CD4-positive, alpha-beta T cell treated with Interleukin-17A for 1 hour (primary cell): Measurements from ENCODE around the gene RIT2.

Source experiments
- DNase-seq: peaks from one replicate; pipeline ENCODE4 v3.0.0-alpha.2; 2020

The RIT2 gene

DNA sequence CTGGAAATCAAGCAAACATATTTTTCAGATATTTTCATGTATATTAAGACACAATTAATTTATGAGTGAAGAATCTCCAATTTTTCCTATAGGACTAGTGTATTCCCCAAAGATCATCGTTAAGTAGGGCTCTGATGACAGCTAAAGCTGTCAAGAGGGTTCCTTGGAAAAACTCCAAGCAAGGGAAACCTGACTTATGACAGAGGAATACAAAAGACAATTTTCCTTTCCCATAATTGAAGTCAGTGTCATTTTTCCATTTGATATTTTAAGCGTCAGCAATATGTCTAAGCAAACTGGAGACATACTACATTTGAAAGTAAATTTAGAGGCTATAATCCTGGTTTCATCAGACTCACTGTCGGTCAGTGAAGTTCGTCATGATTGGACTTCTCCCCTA is 36.1 kb downstream of the RIT2 start:
- DNase-seq, result no peak

DNA sequence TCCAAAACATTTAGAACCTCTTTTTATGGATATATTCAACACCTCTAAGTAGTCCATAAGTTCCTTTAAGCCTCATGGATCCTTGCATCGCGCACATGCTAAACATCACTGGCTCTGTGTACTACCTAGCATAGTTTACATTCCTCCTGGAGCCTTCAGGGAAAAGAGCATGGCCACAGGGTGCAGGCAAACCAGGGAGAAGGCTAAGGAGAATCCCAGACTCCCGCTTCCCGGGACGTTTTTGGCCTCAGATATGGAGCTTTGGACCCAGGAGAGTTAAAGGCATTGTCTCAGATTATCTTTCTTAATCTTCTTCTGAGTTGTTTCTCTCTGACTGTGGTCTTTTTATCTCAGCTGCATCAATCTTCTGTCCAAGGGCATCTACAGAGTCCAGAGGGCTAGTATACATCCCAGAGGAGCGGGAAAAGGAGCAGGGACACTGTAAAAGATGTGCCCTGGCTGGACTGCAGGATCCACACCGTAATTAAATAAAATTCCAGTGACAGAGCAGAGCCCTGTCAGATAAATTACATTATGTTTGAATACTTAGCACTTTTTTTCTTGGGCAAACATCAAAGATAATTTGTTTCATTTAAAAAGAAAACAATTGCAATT is 36.9 kb downstream of the RIT2 start:
- DNase-seq, result no peak

DNA sequence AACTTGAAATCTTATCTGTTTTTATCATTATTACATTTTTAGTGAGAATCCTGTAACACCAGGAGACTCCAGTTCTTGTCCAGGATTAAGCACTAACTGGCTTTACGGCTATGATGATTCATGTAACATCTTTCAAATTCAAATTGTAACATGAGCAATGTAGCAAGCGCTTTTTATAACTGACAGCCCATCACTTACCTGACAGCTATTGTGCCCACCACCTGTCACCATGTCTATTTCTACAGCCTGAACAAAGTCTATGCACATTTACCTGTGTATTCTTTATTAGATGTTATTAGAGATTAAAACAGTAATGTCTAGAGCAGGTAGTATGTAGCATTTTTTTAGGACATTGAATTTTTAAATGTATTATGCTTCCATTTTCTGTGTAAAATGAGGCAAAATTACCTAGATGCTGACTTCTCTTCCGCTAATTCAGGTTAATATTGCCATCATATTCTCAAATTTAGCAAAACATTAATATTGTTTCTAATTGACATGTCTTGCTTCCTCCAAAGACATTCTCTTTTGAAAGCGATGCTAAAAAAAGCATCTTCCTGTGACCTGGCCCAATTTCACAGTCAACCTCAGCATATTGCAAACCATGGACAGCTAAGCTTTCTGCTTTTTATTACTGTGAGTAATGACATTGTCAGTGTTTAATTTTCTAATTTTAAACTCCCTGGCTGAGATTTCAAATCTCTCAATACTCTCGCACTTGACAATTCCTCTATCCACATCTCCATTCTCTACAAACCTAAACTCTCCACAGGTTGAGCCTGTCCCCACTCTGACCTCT is 37.8 kb downstream of the RIT2 start:
- DNase-seq, result no peak

DNA sequence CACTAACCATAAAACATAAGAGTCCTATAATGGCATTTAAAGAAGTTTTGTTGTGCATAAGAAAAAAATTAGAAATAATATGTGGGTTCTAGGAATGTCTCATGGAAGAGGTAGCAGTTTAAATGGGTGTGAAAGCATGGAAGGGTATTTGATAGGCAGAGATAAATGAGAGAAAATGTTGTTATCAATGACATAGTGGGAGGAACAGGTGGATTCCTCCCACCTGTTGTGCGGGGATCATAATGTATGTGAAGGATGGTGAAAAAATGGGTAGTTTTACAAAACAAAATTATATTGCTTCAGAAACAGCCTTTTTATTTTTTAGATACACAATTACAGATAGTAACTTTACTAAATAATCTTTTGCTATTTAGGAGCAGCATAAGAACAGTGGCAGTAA is 41.7 kb downstream of the RIT2 start:
- DNase-seq, result no peak

DNA sequence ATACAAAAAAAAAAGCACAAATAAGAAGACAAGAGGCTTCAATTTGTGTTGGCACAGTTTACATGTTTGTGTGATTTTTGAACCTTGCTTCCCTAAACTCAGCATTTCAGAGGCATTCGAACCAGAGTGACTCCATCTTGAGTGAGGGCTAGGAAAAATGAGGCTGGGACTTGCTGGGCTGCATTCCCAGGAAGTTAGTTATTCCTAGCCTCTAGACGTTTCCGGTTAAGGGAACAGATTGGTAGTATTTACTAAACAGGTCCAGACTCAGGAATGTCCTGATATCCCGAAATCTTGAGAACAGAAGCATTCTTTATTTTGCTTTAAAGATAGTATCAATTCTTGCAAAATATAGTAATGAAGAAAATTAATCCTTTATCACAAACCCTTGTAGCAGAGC is 46.7 kb downstream of the RIT2 start:
- DNase-seq, result no peak

DNA sequence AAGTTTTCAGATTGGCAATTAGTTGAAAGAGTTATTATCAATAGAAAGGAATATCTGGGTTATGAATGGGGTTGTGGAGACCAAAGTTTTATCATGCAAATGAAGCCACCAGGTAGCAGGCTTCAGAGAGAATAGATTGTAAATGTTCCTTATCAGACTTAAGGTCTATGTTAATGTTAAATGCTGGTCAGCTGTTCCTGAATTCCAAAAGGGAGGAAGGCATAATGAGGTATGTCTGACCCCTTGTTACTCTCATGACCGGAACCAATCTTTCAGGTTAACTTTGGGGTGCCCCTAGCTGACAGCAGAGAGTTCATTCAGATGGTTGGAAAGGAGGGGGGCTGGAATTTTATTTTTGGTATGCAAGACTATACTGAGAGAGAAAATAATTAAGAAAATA is 47.9 kb downstream of the RIT2 start:
- DNase-seq, result no peak

DNA sequence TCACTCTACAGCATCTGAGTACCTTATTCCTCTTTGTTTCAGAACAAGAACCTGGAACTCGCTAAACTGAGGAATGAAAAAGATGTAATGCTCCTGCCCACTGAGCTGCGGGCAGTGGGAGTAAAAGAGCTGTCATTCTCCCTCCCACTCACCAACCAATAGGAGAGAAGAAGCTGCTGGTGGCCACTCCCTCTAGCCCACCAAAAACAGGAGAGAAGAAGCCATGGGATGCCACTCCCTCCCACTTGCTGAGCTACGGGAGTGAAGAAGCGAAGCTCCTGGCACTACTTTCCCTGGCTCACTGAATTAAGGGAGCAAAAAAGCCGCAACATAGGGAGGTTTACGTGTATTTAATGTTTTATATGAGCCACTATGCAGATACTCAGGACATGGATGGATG is 53.7 kb downstream of the RIT2 start:
- no peak for DNase-seq

DNA sequence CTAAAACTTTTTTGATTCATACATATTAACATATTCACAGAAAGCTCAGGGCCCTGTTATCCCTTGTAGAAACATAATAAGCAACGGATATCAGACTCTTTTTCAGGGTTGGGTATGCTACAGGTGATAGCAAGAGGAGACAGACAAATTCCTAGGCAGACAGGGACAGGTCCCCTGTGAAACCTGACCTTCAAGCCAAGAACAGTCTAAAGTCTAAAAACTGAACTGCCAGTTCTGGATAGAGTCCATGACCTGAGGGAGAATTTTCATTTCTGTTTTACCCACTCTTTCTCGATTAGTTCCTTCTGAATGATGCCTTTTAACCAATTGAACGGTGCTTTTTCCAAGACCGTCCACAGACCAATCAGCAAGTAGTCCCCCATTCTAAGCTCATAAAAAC is 54.2 kb downstream of the RIT2 start:
- no peak for DNase-seq

DNA sequence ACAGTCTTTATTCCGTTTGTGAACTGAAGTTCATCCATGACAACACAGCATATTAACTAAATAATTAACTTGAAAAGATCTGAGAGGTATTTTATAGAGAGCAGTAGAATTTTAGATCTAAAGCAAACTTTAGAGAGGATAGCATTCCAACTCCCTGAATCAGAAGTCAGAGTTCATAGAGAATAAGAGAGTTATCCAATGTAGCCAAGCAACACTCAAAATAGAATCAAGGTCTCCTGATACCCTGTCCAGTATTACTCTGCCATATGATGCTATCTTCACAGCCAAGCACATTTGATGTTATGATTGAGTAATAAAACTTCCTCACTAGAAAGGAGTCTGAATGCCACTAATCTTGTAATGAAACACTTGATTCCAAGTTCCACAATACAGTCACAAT is 55.5 kb downstream of the RIT2 start:
- no peak for DNase-seq

DNA sequence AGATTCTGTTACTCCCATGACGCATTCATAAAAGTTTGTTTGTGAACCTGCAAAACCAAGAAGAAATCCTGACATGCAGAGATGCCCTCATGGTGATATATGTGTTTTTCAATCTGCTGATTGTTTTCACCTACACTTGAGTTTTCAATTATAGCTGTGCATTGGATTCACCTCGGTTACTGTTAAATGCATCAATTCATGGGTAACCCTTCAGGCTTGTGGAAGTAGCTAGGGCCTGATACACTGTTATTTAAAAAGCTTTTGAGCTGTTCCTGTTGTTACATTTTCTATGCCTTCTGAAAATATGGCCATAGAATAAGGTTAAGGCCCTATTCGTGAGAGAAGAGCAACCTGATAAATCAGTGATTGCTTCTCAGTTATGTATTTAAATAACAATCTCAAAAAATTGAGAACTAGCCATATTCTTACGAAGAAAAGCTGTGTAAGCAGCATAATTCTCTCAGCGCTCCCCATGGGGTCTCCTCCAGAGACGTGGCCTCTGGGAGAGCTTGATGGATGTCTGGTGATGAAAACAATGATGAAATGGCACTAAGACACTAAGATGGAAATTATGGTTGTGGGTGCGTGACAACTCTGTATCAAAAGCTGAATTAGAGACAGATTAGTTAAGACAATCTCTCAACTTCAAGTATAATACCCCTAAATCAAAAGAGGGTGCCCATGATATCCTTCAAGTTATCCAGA is 60.5 kb downstream of the RIT2 start:
- DNase-seq, result no peak

DNA sequence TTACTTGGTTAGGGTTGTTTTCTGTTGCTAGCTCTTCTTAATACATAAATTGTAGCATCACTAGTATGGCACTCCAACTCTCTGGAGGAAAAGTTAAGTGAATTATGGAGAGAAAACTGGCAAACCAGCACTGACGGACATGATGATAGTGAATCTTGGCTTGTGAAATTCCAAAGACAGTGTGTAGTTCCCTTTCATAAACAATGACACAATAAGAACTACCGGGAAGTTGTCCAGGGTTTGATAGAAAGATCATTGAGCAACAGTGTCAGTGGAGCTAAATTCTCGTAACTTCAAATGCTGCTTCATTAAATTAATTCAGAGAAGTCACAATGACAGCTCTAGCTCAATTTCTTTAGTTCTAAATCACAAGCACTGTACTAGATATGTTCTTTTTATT is 66.5 kb downstream of the RIT2 start:
- DNase-seq, result no peak

DNA sequence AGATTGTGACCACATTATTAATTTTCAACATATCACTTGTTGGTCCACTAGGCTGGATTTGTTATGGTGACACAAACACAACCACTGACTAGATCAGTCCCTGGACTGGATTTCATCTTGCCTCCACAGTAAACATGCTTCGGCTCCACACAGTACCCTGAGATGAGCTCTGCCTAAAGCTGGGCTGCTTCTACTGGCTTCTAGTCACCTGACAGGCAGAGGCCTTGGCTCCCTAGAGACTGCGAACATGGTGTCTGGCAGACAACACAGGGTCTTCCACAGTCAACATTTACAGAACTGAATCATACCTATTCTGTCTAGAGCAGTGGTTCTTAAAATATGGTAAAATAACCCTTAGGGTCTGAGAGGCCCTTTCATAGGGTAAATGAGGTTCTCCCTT is 69.2 kb downstream of the RIT2 start:
- no peak for DNase-seq

DNA sequence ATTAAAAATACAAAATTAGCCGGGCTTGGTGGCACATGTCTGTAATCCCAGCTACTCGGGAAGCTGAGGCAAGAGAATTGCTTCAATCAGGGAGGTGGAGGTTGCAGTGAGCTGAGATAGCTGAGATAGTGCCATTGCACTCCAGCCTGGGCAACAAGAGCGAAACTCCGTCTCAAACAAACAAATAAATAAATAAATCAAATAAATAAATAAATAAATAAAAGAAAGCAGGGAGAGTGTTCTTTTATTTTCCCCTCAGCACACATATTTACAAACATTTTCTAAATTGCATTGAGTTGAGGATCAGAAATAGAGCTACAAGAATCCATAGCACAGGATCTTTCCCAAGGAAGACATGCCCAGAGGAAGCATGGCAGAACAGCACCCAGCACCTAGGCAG is 71.9 kb downstream of the RIT2 start:
- DNase-seq, result no peak

DNA sequence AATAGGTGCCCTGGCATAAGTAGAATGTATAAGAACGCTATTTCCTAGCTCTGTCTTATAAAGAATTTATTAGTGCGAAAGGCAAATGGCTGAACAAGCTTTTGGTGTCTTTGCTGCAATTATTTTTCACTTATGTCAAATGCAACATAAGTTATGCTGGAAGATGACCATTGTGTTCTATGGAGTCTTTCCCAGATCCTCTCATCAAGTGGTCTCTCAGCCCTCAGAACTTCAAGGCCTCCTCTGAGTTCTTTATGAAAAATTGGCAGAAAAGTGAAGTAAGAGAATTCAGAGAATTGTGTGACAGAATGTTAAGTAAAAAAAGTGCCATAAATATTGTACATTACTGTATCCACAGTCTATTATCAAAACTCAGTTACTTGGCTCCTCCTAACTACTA is 75.2 kb downstream of the RIT2 start:
- no peak for DNase-seq

DNA sequence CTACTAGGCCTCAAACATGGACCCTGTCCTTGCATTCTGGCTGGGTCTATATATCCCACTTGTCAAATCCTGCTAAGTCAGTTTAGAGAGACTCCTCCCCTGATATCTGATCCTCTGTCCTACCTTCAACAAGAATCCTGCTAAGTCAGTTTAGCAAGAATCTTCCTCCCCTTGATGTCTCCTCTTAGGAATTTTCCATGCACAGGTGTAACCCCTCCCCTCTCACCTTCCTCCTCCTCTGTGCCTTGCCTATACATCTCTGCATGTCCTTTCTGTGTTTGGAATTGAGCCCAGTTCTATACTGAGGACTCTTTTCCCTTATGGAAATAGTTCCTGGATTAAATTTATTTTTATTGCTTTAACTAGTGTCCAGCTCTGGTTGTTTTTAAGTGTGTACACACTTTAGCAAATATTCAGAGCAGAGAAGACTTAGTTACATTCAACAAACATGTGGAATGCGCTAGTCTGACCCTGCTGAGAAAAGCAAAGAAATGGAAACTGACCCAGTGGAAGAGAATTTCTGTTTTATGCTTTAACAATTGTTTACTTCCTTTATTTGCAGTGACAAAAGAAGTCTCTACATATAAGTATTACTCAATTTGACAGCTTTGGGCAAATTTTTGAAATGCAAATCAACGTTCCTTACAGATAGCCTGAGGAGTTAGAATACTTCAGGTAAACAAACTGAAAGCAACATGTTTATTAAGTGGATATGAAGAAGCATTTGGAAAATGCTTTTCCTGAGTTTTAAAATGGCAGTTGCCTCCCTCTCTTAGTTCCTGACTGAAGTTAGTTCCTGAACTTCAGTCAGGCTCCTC is 80.6 kb downstream of the RIT2 start:
- no peak for DNase-seq

DNA sequence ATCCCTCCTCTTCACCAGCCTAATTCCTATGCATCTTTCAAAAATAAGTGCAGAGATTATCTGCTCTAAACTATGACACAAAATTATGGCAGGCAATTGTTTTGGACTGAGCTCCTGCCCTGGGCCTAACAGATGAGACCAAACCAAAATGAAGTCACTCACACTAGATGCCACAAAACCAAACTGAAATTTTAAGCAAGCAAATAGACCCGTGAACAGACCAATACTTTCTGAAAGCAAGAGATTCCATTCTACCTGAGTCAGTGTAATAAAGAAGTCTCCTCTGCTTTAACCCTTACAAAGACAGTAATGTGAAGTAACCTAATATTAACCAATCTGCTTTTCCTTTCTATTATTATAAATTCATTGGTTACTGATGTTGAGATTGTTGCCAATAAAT is 84.3 kb downstream of the RIT2 start:
- no peak for DNase-seq

DNA sequence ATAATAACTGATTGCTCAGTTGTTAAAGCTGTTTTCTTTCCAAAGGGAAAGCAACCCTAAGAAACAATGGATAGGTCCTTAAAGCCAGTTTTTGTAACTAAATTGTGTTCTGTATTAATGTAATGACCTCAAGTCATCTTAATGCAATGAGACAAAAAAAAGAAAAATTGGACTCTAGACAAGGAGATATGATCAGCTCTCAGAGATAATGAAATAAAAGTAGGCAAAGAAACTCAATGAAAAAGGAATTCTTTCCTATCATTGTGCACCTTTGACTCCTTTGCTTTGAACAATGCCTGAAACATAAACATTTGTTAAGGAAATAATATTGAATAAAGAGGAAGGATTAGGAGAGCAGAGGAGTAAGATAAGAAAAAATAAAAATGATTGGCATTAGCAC is 86.1 kb downstream of the RIT2 start:
- DNase-seq, result no peak

DNA sequence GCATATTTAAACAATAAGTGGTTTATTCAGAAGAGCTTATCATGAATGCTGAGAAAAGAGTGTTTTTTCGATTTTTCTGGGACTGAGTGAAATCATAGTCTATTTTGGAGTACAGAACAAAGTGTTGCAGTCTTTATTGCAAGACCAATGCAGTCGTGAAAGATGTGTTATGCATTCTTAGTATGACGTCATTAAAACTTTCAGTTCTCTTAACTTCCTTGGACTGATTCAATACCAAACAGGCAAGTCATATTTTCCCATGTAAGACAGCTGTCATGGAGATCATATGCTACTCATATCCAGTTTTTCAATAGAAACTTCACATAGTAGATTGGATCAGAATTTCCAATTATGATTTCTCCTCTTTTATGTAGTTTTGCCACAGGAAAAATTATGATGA is 92.6 kb downstream of the RIT2 start:
- DNase-seq, result no peak

DNA sequence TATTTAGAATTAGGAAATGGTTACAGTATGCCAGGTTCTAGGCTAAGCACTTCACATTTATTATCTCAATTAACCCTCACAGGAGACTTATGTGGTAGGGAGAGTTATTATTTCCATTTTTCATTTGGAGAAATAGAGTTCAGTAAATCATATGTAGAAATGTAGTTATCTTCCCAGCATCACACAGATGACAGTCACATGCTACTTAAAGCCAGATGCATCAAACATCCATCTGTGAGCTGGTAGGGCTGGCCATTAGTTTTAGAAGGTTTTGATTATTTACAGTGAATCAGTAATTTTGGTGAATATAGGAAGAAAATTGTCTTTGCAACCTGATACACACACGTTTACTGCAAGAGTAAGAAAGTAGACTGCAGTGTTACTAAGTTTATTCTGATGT is 97.9 kb downstream of the RIT2 start:
- DNase-seq, result no peak

DNA sequence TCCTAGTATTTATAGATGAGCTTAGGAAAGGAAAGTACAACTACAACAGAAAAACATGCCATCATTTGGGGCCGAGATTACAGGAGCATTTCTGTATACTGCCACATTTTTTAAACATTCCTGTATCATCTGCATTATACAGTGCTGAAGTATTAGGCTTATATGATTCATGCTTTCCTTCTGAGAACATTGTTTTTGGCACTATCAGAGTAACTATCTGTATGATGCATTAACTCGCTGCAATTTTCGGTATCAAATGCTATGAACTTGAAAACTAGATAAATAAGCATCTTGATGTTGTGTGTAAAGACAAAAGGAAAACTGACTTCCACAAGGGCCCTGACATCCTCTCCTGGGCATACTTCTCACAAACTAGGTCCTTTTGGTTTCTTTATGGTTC is 102.0 kb downstream of the RIT2 start:
- DNase-seq, result no peak

DNA sequence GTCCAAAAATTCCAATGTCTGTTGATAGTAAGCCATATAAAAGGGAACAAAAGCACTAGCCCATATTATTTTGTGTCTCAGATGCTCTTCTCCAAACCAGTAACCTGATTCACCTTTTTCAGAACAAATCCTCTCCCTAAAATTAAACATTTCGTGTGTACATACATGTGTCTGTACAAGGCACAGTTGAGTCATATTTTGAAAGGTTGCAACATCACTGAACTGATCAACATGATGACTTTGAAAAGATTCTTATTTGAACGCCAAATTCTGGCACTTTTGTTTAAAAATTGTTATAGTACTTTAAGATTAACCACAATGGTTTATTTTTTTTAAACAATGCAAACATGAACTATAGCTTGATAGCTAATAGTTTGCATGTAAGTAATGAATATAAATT is 102.5 kb downstream of the RIT2 start:
- DNase-seq, result no peak

DNA sequence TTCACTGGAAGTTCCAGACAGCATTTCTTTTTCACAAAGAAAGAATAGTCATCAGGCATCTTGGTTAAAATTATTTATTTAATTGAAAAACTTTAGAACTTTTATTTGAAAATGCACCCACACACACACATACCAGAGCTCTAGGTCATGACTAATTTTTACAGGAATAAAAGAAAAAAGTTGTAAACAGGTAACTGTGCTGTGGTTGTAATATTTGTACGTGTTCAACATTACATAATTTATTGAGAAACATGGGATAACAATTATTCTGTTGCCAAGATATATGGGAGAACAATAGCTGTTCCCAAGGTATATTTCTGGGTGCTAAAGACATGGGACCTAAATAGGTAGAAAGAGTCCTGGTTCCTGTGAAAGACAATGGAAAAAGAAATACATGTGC is 104.9 kb downstream of the RIT2 start:
- DNase-seq, result no peak

DNA sequence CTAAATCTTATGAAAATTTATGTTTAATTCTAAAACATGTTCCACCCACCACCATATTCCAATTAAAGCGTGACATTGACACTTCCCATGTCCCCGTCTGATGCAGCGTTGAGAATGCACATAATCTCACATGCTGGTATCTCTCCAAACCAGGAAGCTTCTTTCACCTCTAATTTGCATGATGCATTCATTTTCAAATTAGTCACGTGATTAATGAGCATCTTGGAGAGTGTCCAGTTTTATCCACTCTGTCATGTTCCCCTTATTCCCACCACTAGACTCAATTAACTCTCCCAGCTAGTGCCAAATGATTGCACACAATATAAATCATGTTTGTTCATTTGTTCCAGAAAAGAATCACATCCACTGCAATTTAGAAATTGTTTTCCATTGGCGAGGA is 105.8 kb downstream of the RIT2 start:
- no peak for DNase-seq

DNA sequence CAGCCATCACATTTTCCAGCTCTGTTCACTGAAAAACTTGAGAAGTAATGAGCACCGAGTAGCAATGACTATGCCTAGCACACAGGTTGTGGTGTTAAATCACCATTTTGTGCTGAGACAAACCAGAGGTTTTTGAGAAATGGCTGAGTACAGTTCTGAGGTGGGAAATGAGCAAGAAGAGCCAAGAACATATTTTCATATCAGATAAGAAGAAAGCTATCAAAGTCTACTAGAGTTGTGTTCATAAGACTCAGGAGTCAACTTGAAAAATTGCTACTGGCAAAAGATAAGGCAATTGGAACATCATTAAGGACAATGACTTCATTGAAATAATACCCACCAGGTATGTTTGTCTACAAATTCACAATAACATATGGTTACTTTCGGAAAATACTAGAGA is 108.1 kb downstream of the RIT2 start:
- DNase-seq, result no peak
